Measurements from ENCODE around the gene MAP2K3. TPM values are rescaled to one million over a fixed set of nuclear protein-coding genes. Genes with fewer than 3 reads are reported as not detected.

The MAP2K3 gene
- total and polyA plus RNA-seq, 10 of the 15 experiments (the other 5 are each of a cell fraction or from before 2014, with no cell fraction given) = 0.71 to 39.4 (median 18.6) TPM

- Histone ChIP-seq H3K9ac (ENCODE audit: control insufficient read depth, insufficient read depth, low read length) (no peak overlapping the region), H4K20me1 (ENCODE audit: control insufficient read depth, insufficient read depth) (no peaks in the 10 kb centered on the region; the same call in 1 of the 2 replicates), H2AFZ (ENCODE audit: control insufficient read depth, low read depth, low read length) (no peak overlapping the region), H3K9me3 (replicated peaks; ENCODE audit: control insufficient read depth, insufficient read depth, low read length) (no peaks in the 10 kb centered on the region), H3K4me1 (ENCODE audit: control insufficient read depth, insufficient read depth, low read length) (no peaks in the 10 kb centered on the region), H3K4me2 (ENCODE audit: control insufficient read depth, insufficient read depth) (no peak overlapping the region), H3K27me3 (replicated peaks in 1 of 2; ENCODE audit: control insufficient read depth in 2 of 2, insufficient read depth in 2 of 2, low read length in 1 of 2) (peaks cover 2% of the 10 kb centered on the region in 2 experiments; a peak in 3 of 4 replicates), H3K27ac (ENCODE audit: control insufficient read depth, insufficient read depth) (no peak overlapping the region), H3K79me2 (ENCODE audit: control insufficient read depth, insufficient read depth, low read length) (no peaks in the 10 kb centered on the region), H3K4me3 (no peak overlapping the region), H3K36me3 (ENCODE audit: control insufficient read depth in 2 of 2, insufficient read depth in 2 of 2, low read length in 1 of 2) (no peaks in the 10 kb centered on the region)
- POLR2A ChIA-PET = no interaction called here
- TF ChIP-seq MLLT1 (IDR thresholded peaks at IDR 0.05) (no peak), HCFC1 (IDR thresholded peaks at IDR 0.05; ENCODE audit: low read length) (no peak), ZNF207 (IDR thresholded peaks at IDR 0.05; ENCODE audit: borderline replicate concordance) (no peak), KAT2A (conservative IDR thresholded peaks at IDR 0.05; ENCODE audit: control insufficient read depth, low read depth, low read length) (no peak), RELB (IDR thresholded peaks at IDR 0.05; ENCODE audit: low read depth) (no peak), BCL3 (IDR thresholded peaks at IDR 0.05; ENCODE audit: borderline replicate concordance, insufficient read depth, low read depth, low read length, poor library complexity, severe bottlenecking) (no peak), MAX (IDR thresholded peaks at IDR 0.05; ENCODE audit: low read depth, low read length) (no peak), CHD1 (IDR thresholded peaks at IDR 0.05; ENCODE audit: low read depth, low read length) (no peak), GABPA (IDR thresholded peaks at IDR 0.05; ENCODE audit: low read depth) (no peak), IKZF2 (IDR thresholded peaks at IDR 0.05) (no peak)
- no peak for FAIRE-seq
- no TSS peak for BruUV-seq (replicated peaks)
- intact Hi-C loops (cut with micrococcal nuclease; ENCODE audit: unreplicated experiment) = no loop called here
- SMC1A ChIA-PET (ENCODE audit: uncharacterized antibody, unreplicated experiment) = no interaction called here
- no peak for DNase-seq (ENCODE audit: low read depth, low spot score)
- 25% methylated on average over 12 of the region's 12 CpGs for WGBS (ENCODE audit: insufficient coverage, insufficient replicate concordance, low lambda C conversion rate, missing lambda C conversion rate)
- ATAC-seq = no peak; the same call in 2 of the 3 replicates
- in situ Hi-C loops (cut with MboI) = loop anchor here (5.0 kb wide), 1 partner anchor 50 kb away; no protein-coding TSS in a partner anchor
- CTCF ChIA-PET = no interaction called here
- RAD21 ChIA-PET (ENCODE audit: unreplicated experiment) = no interaction called here
Measured at GRCh38 chr17:21247552-21248258, 36.8 kb upstream of the MAP2K3 start.
